GM21737 (cell line): ENCODE data around the gene RPS21.
"Not testable (repeated sequence)": the region's sequence is repeated elsewhere in the genome, so short reads cannot be mapped to it uniquely, and the experiment has no call there.

Experiments
- ATAC-seq: cut with Tn5 transposase; IDR thresholded peaks from one replicate; pipeline ENCODE4 v1.9.1; 2021; ENCODE audit warnings: mild to moderate bottlenecking, moderate library complexity; ENCODE audit not compliant: unreplicated experiment

Gene RPS21

DNA sequence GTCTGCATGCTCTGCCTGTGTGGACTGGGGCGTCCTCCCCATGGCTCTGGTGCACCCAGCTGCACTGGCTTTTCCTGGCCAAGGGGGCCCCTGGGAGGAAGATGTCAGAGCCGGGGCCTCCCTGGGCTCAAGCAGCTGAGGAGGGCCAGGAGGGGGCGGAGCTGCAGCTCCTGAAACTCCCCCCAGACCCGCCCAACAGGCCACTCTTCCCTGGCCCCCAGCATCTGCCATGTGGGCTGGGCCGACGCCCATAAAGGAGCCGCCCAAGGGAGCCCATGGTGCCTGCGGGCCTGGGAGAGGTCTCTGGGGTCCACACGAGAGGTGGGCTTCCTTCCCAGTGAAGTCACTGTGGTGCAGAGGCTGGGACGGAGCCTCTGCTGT lies 36.4 kb downstream of the RPS21 start:
- ATAC-seq = no peak

- ATAC-seq = no peak
Observed at GRCh38 chr20:62424249-62425107, 37.6 kb downstream of the RPS21 start.

- ATAC-seq = no peak
Observed at GRCh38 chr20:62425281-62426058, 38.6 kb downstream of the RPS21 start.

- not testable (repeated sequence) for ATAC-seq
Observed at GRCh38 chr20:62426059-62426348, 39.1 kb downstream of the RPS21 start.

DNA sequence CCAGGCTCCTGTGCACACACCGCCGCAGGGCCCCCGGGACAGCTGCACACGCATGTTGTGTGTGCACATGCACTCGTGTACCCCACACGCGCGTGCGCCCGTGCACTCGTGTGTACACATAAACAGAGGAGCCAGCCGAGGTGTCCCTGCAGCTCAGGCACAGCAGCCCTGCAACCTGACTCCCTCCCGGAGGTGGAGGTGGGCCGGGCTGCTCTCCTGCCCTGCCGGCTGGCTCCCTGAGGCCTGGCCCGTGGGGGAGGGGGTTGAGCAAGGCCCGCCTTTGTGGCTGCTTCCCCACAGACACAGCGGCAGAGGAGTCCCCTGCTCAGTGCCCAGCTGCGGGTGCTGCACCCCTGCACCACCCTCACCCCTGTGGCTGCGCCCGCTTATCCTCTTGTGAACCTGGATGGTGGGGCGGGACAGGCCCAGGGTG lies 39.8 kb downstream of the RPS21 start:
- ATAC-seq = no peak

GRCh38 chr20:62427172-62428001 lies 40.5 kb downstream of the RPS21 start, which contains the start of gene RBBP8NL:
RBBP8NL (minus strand) TSS chr20:62427539; CDS start chr20:62419647, 7,892 bp downstream.
- no peak for ATAC-seq

DNA sequence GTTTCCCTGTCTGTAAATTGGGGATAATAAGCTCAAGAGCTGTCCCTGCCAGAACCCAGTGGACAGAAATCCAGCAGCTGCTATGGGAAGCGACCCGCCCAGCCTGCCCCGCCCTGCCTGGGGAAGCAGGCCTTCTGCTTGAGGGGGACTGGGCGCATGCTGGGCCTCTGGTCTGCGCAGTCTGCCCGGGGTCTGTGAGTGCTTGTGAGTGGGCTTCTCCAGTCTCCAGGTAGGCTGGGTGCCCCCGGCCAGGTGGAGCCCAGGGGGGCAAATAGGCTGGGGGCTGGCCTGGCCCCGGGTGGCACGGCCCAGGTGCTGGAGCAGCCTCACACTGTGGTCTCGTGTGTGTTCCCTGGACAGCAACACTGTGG lies 41.1 kb downstream of the RPS21 start:
- ATAC-seq = no peak

DNA sequence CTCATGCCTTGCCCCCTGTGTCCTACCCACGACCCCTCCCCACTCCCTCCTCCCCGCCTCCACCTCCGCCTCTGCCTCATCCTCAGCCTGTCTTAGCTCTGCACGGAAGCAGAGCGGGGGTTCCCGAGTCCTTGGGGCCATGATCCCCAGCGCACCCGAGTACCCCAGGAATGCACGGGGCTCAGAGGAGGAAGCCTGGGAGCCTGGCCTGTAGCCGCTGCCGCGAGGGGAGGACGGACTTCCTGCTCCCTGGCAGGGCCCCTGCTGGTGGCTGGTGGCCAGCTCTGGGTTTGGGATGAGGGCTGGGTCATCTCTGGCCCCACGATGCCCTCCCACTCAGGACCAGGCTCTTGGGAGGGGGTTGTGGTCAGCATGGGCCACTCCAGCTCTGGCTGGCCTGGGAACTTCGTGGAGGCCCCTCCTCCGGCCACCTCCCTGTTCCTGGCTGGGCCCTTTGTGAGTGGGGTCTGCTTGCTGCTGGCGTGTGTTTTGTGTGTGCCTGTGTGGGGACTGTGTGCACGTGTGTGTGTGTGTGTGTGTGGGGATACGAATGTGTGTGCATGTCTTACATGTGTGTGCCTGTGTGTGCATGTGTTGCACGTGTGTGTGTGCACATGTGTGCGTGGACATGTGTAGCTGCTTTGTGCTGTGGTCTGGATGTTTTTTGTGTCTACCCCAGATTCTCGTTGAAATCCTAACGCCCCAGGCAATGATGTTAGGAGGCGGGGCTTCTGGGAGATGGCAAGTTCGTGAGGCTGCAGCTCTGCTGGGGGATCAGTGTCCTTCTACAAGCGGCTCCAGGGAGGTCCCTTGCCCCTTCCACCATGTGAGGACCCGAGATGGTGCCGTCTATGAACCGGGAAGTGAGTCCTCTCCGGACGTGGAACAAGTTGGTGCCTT lies 41.7 kb downstream of the RPS21 start:
- ATAC-seq = no peak

DNA sequence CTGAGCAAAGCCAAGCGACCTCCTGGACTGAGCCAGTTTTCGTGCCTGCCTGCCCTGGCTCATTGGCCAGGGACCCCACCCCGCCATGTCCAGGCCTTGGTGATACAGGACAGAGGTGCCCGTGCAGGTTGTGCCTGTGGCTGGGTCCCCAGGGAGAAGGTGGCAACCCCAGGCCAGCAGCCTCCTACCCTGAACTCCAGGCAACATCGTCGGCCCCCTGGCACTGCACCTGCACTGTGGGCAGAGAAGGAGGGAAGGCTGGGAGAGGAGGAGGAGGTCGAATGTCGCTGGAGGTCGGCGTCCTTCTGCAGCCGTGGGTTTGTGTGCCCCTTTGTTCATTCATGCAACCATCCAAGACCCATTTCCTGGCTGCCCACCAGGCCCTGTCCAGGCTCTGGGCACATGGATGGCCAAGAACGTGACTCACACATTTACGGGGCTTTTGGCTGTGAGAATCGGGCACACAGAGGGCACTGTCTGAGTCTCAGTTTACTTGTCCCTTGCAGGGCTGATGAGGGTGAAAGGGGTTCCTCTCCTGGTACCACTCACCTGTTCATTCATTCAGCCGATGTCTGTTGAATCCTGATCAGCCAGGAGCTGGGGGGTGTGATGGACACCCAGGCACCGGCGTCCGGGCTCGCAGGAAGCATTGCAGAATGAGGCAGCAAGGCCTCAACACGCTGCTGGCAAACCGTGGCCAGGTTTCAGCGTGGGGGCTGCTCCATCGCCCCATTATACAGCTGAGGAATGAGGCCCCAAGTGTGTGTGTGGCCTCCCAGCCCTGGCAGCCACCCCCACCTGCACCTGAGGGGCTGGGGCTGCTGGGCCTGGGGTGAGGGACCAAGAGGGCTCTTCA lies 42.8 kb downstream of the RPS21 start:
- no peak for ATAC-seq

DNA sequence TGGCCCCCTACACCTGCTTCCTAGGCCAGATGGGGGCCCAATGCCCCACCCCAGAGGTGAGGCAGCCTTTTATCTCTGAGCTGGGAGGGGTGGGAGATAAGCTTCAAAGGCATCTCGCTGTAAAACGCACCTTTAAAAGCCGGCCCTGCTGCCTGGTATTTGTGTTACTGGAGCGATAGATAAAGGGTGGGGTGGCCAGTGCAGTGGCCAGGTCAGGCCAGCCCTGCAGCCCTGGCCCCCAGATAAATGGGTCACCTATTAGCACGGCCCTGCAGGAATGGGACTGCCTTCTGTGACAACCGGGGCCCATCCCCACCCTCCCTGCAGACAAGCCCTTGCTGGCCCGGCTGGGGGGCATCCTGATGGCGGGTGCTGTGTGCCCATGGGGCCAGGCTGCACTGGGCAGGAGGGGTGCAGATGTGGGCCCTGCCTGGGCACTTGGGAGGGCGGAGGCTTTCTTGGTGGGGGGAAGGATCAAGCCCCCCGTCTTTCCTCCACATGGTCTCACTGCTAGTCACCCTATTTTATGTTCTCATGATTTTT lies 43.5 kb downstream of the RPS21 start:
- ATAC-seq = no peak

DNA sequence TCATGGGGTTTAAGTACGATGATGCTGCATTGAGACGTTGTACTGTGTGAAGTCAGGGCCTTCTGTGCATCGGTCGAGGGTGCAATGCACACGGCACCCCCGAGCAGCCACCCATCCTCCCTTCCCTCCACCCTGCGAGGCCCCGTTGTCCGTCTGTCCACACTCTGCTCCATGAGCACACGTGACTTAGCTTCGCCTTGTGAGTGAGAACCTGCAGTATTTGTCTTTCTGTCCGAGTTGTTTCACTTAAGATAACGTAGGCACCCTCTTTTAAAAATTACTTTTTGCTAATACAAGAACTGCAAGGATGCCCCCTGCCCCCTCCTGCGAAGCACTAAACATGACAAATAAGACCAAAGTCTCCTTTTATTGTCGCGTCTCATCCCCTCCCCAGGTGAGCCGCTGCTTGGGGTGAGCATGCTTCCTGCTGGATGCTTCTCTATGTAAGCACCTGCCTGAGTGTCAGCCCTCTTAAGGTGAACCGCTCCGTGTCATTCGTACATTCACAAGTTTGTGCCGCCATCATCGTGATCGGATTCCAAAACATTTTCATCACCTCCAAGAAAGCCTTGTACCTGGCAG lies 44.1 kb downstream of the RPS21 start:
- ATAC-seq = no peak

DNA sequence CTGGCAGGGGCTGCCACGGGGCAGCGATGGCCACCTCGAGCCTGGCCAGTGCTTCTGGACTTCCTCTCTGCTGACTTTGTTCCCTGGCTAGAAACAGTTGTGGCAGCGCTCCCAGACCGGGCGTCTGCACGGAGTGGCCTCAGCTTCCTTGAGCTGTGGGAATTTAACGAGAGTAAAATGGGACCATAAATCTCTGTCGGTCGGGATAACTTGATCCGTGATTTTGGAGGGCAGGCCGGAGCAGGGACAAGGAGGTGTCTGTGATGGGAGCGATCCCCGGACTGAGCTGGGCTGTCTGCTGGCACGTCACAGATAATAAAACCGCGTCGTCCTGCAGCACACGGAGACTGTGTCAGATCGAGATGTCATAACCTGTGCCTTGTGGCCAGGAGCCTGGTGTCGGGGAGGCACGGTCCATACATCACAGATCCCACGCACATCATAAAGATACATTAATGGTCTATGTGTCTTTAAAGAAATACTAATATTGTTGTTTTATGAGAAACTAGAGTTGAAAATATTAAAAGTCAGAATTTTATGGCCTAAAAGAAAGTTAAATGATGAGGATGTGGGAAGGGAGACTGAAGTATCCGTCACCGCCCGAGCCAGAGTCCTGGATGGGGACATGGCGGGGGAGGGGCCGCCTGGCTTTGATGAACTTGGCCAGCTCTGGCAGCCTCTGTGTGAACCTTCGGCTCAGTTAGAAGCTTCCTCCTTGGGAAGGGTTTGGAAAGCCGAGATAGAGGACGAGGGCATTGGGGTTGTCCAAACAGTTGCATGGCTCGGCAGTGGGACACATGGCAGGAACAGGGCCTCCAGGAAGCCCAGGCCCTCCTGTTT lies 47.0 kb downstream of the RPS21 start:
- ATAC-seq = no peak

DNA sequence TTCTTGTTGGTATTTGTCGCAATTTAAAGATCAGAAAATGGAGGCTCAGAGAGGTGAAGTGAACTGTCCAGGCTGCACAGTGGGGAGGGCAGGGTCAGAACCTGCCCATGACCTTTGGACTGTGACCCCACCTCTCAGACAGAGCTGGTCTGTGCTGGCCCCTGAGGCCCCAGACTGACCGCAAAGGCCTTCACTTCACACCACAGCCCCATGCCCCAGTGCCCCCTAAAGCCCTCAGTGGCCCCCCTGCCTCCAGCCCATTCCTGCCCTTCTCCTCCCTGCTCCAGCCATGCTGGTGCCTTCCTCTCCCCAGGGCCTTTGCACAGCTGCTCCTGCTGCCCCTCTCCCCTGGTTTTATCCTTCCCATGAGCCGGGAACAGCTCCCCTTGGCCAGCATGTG lies 49.8 kb downstream of the RPS21 start:
- ATAC-seq = no peak

- ATAC-seq = no peak
Observed at GRCh38 chr20:62437496-62437895, 50.6 kb downstream of the RPS21 start.

DNA sequence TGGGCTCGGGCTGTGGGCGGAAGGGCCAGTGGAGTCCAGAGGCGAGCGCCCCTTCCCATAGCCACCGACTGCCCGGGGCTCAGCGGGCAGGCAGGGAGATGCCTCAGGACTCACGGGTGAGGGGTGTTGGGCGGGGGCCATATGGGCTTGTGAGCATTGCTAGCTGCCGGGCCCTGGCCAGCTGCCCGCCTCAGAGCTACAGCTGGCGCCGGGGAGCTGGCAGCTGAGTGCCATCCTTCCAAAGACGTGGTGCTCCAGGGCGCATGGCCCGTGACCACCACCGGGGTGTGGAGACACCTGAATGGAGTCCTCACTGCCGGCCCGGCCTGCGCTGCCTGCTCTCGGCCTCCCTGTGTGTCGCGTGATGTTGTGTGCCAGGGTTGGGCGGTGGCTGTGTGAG lies 51.0 kb downstream of the RPS21 start:
- ATAC-seq = no peak
